ENCODE data around the gene CRIP3.
"Not testable (repeated sequence)": the region's sequence is repeated elsewhere in the genome, so short reads cannot be mapped to it uniquely, and the experiment has no call there.

The CRIP3 gene

GRCh38 chr6:43355862-43356590, 47.4 kb upstream of the CRIP3 start:
- TF ChIP-seq CTCF (tag by site-specific recombination; IDR thresholded peaks at IDR 0.05): peak; percentile 38; the same call in 1 of the 2 replicates
- no peak for TF ChIP-seq ZNF530 (tag by site-specific recombination; IDR thresholded peaks at IDR 0.05; ENCODE audit: low read depth)
- no peaks in the 10 kb centered on the region for H3K9me3 ChIP-seq (ENCODE audit: control insufficient read depth, insufficient read depth, low read depth, low read length)
- no peak overlapping the region for H3K4me3 ChIP-seq (ENCODE audit: low read depth, low read length)
- peaks cover 59 to 93% of the 10 kb centered on the region in 2 experiments for H3K36me3 ChIP-seq (ENCODE audit: control insufficient read depth in 2 of 2, insufficient read depth in 1 of 2, low read length in 2 of 2)
- no peak overlapping the region for H3K27ac ChIP-seq (ENCODE audit: extremely low read depth, low read depth, low read length)
- CTCF ChIA-PET: interaction anchor here (0.7 to 1.6 kb wide), 10 partner anchors 9 to 151 kb away, joined by 3 to 9 read pairs (median 4); partner anchors contain the start of gene ZNF318
- POLR2A ChIA-PET: interaction anchor here (0.5 to 1.2 kb wide), 2 partner anchors 14 to 1306 kb away, joined by 4 to 5 read pairs; partner anchors contain the start of genes TAF8 and ZNF318
- H3K4me1 ChIP-seq (ENCODE audit: control insufficient read depth, insufficient read depth, low read length): no peaks in the 10 kb centered on the region

- H3K4me3 ChIP-seq (ENCODE audit: low read depth, low read length); H3K4me1 ChIP-seq (ENCODE audit: control insufficient read depth, insufficient read depth, low read length); CTCF ChIA-PET; H3K9me3 ChIP-seq (ENCODE audit: control insufficient read depth, insufficient read depth, low read depth, low read length); H3K27ac ChIP-seq (ENCODE audit: extremely low read depth, low read depth, low read length); POLR2A ChIA-PET: not testable (repeated sequence)
- TF ChIP-seq ZNF513 (tag by site-specific recombination; IDR thresholded peaks at IDR 0.05): peak; percentile 98
- H3K36me3 ChIP-seq (ENCODE audit: control insufficient read depth in 2 of 2, insufficient read depth in 1 of 2, low read length in 2 of 2): peaks cover 69 to 88% of the 10 kb centered on the region in 2 experiments
These were observed 43.3 kb upstream of the CRIP3 start for GRCh38 chr6:43351951-43352350.

GRCh38 chr6:43347444-43347843, 38.8 kb upstream of the CRIP3 start:
- H3K4me3 ChIP-seq (ENCODE audit: low read depth, low read length): no peak overlapping the region
- TF ChIP-seq HOXA7 (CRISPR knock-in tag; IDR thresholded peaks at IDR 0.05; ENCODE audit: borderline replicate concordance): no peak
- TF ChIP-seq ZNF121 (tag by site-specific recombination; IDR thresholded peaks at IDR 0.05): no peak
- no peak for TF ChIP-seq ELK4 (IDR thresholded peaks at IDR 0.05; ENCODE audit: borderline replicate concordance, low read depth, low read length)
- TF ChIP-seq ZNF76 (tag by site-specific recombination; IDR thresholded peaks at IDR 0.05; ENCODE audit: borderline replicate concordance, low read depth): no peak
- no peak for TF ChIP-seq ZNF768 (tag by site-specific recombination; IDR thresholded peaks at IDR 0.05)
- ChIA-PET CTCF (no interaction called here), POLR2A (no interaction called here)
- H3K27ac ChIP-seq (ENCODE audit: extremely low read depth, low read depth, low read length): no peak overlapping the region
- no peaks in the 10 kb centered on the region for H3K9me3 ChIP-seq (ENCODE audit: control insufficient read depth, insufficient read depth, low read depth, low read length)
- H3K36me3 ChIP-seq (ENCODE audit: control insufficient read depth in 2 of 2, insufficient read depth in 1 of 2, low read length in 2 of 2): peaks cover 82 to 88% of the 10 kb centered on the region in 2 experiments
- H3K4me1 ChIP-seq (ENCODE audit: control insufficient read depth, insufficient read depth, low read length): no peaks in the 10 kb centered on the region

GRCh38 chr6:43347021-43347420, 38.4 kb upstream of the CRIP3 start:
- POLR2A ChIA-PET: interaction anchor here (0.6 kb wide), 1 partner anchor 13 kb away, joined by 3 read pairs; no protein-coding TSS in a partner anchor
- CTCF ChIA-PET: interaction anchor here (1.2 kb wide), 1 partner anchor 11 kb away, joined by 5 read pairs; no protein-coding TSS in a partner anchor
- H3K36me3 ChIP-seq (ENCODE audit: control insufficient read depth in 2 of 2, insufficient read depth in 1 of 2, low read length in 2 of 2): peaks cover 86 to 88% of the 10 kb centered on the region in 2 experiments
- no peaks in the 10 kb centered on the region for H3K4me1 ChIP-seq (ENCODE audit: control insufficient read depth, insufficient read depth, low read length)
- no peaks in the 10 kb centered on the region for H3K9me3 ChIP-seq (ENCODE audit: control insufficient read depth, insufficient read depth, low read depth, low read length)
- H3K27ac ChIP-seq (ENCODE audit: extremely low read depth, low read depth, low read length): no peak overlapping the region
- H3K4me3 ChIP-seq (ENCODE audit: low read depth, low read length): no peak overlapping the region
- TF ChIP-seq MZF1 (tag by site-specific recombination; IDR thresholded peaks at IDR 0.05; ENCODE audit: borderline replicate concordance): no peak
- no peak for TF ChIP-seq ZNF362 (tag by site-specific recombination; IDR thresholded peaks at IDR 0.05)
- no peak for TF ChIP-seq BCL6B (tag by site-specific recombination; IDR thresholded peaks at IDR 0.05)
- TF ChIP-seq SP2 (tag by site-specific recombination; IDR thresholded peaks at IDR 0.05): no peak
- TF ChIP-seq ZNF140 (tag by site-specific recombination; IDR thresholded peaks at IDR 0.05): no peak
- no peak for TF ChIP-seq ZBTB44 (tag by site-specific recombination; IDR thresholded peaks at IDR 0.05)
- TF ChIP-seq ZNF501 (tag by site-specific recombination; IDR thresholded peaks at IDR 0.05): no peak
- TF ChIP-seq HOXC10 (CRISPR knock-in tag; IDR thresholded peaks at IDR 0.05): no peak
- no peak for TF ChIP-seq ZNF488 (tag by site-specific recombination; IDR thresholded peaks at IDR 0.05)
